Right lobe of liver (tissue), 4 donors: Measurements from ENCODE around the gene RBM5.

Source experiments
- CTCF ChIP-seq, 4 donors: fragments of 200-600 bp in 3 of 4; fragments of 450-650 bp in 1 of 4; IDR thresholded peaks; one replicate each; pipeline versions ENCODE4 v1.5.1 to v1.8.0; 2016 to 2022; ENCODE audit warnings: antibody characterized with exemption in 4 of 4, mild to moderate bottlenecking in 2 of 4
- POLR2A ChIP-seq: fragments of 450-650 bp; IDR thresholded peaks from one replicate; pipeline ENCODE4 v1.6.1; 2017; ENCODE audit warnings: antibody characterized with exemption, mild to moderate bottlenecking
- donor health status: DM: no; HTN: no; CAD: no.
- donor health status: DM: no; HTN: no; CAD: no.
- donor health status: DM: no; HTN: yes; CAD: no.

GRCh38 chr3:50078622-50079021 lies 10.1 kb upstream of the RBM5 start:
- TF ChIP-seq POLR2A (no peak), CTCF (IDR thresholded peaks at IDR 0.05) (no peak)
